GM18508 (cell line): ENCODE measurements around the gene MAFF.
"Not testable (repeated sequence)": the region's sequence is repeated elsewhere in the genome, so short reads cannot be mapped to it uniquely, and the experiment has no call there.

Experiments used
- ATAC-seq: cut with Tn5 transposase; IDR thresholded peaks from one replicate; pipeline ENCODE4 v1.9.1; 2021; ENCODE audit warnings: moderate number of reproducible peaks; ENCODE audit not compliant: insufficient read depth, unreplicated experiment

The MAFF gene

GRCh38 chr22:38177044-38177443 lies 24.8 kb upstream of the MAFF start:
- no peak for ATAC-seq

- not testable (repeated sequence) for ATAC-seq
Measured at GRCh38 chr22:38177571-38177925, 24.2 kb upstream of the MAFF start.

DNA sequence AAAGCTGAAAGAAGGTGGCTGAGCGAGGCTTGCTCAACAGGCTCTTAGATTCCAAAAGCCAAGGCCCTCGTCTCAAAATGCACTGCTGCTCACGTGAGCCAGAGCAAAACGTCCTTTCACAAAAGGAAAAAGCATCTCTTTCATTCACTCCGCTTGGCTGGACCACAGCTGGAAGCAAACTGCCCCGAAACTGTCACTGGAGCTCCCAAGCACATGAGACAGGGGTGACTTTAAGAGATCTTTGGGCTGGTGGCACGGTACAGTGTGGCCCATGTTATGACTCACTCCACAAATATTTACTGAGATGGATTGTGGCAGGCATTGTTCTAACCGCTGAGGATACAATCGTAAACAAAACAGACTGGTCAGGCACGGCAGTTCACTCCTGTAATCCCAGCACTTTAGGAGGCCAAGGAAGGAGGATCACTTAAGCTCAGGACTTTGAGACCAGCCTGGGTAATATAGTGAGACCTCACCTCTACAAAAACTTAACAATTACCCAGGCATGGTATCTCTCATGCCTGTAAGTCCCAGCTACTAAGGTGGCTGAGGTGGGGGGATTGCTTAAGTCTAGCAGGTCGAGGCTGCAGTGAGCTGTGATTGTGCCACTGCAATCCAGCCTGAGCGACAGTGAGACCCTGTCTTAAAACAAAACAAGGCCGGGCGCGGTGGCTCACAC lies 23.7 kb upstream of the MAFF start:
- no peak for ATAC-seq

- not testable (repeated sequence) for ATAC-seq
Measured at GRCh38 chr22:38178605-38178937, 23.2 kb upstream of the MAFF start.

GRCh38 chr22:38180841-38181452 lies 20.8 kb upstream of the MAFF start:
- ATAC-seq = no peak

GRCh38 chr22:38181453-38182200 lies 20.2 kb upstream of the MAFF start, which contains the start of gene PLA2G6:
TSS of gene PLA2G6 (minus strand) at chr22:38181830. CDS start at chr22:38169426, 12,404 bp downstream.
- ATAC-seq = peak; percentile 52

- no peak for ATAC-seq
Measured at GRCh38 chr22:38184788-38185187, 17.0 kb upstream of the MAFF start.

GRCh38 chr22:38186429-38186828 lies 15.4 kb upstream of the MAFF start:
- no peak for ATAC-seq

DNA sequence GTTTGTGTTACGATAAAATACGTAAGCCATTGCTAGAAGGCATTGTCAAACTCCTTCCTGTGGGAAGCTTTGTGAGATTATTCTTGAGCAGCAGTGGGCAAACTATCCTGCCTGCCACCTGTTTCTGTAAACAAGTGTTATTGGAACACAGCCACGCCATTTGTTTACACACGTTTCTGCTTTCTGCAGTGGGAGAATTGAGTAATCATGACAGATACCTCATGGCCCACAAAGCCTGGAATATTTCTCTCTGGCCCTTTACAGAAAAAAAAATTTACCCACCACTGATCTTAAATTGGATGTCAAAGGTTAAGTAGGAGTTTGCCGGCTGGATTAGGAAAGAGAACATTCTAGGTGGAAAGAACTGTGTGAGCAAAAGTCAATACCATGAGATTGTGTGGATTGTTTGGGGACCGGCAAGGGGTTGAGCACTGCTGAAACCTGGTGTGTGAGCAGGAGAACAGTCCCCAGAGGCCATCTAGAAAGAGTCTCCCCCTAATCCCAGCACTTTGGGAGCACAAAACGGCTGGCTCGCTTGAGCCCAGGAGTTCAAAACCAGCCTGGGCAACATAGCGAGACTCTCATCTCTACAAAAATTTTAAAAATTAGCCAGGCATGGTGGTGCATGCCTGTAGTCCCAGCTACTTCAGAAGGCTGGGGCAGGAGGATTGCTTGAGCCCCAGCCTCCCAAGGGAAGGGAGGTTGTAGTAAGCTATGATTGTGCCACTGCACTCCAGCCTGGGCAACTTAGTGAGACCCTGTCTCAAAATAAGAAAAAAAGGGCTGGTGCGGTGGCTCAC lies 14.2 kb upstream of the MAFF start:
- ATAC-seq = no peak

DNA sequence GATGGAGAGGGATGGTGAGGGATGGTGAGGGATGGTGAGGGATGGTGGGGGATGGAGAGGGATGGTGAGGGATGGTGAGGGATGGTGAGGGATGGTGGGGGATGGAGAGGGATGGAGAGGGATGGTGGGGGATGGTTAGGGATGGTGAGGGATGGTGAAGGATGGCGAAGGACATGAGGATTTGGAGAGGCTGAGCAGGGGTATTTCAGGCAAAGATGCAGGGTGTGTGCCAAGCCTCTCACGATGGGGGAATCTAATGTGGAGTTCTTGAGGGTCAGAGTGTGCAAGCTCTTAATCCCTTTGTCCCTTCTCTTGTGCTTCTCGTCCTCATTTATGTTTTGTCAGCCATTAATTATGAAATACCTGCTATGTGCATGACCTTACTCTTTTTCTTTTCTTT lies 12.7 kb upstream of the MAFF start:
- no peak for ATAC-seq

DNA sequence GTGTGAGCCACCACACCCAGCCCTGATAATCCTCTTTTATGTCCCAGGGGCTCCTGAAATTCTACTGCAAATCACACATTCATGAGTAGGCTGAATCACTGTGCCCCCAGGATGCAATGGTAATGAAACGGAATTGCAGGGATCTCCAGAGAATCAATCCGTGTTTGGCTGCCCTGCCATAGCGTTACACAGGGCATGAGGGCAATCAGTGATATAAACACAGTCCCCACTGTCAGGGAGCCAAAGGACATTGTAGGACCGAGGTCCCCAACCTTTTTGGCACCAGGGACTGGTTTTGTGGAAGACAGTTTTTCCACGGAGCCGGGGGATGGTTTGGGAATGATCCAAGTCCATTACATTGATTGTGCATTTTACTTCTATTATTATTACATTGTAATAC lies 11.2 kb upstream of the MAFF start:
- ATAC-seq = no peak

- no peak for ATAC-seq
Measured at GRCh38 chr22:38191055-38191454, 10.7 kb upstream of the MAFF start.

DNA sequence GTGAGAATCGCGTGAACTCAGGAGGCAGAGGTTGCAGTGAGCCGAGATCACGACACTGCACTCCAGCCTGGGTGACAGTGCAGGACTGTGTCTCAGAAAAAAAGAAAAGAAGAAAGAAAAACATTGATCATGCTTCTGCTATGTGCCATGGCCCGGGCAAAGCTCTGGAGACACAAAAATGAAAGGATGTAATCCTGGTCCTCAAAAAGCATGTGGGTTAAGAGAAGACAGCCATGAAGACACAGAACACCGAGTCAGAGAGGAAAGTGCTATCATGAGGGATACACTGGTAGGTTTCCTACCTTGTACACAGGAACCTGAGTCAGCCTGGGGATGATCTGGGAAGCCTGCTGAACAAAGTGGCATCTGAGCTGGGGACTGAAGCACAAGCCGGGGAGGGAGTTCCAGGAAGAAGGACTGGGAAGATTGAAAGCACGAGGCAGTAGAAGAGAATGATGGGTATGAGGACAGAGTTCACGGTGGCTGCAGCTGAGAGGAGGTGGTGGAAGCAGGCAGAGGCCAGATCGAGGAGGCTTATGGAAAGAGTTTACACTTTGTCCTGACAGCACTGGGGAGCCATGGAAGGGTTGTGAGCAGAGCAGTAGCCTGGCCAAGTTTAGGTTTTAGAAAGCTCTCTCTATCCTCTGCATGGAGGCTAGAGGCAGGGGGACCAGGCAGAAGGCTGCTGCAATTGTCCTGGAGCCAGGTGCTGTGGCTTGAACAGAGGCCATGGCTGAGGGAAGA lies 9.9 kb upstream of the MAFF start:
- no peak for ATAC-seq

DNA sequence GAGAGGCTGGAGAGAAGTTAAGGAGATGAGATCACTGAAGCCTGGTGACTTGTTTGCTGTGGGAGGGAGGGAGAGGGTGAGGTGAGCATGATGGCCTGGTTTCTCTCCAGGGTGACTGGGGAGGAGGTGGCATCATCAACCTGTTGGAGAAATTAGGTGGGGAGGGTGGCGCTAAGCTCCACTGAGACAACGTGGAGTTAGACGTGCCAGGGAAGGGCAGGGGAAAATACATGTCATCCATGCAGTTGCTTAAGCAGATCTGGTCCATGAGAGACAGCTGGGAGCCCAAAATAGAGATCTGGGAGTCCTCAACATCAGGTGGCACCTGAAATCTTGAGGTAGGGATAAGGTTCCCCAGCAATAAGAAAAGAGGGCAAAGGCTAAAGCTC lies 9.3 kb upstream of the MAFF start:
- no peak for ATAC-seq

GRCh38 chr22:38193580-38193979 lies 8.2 kb upstream of the MAFF start:
- no peak for ATAC-seq

- no peak for ATAC-seq
Measured at GRCh38 chr22:38196791-38197419, 4.9 kb upstream of the MAFF start.

DNA sequence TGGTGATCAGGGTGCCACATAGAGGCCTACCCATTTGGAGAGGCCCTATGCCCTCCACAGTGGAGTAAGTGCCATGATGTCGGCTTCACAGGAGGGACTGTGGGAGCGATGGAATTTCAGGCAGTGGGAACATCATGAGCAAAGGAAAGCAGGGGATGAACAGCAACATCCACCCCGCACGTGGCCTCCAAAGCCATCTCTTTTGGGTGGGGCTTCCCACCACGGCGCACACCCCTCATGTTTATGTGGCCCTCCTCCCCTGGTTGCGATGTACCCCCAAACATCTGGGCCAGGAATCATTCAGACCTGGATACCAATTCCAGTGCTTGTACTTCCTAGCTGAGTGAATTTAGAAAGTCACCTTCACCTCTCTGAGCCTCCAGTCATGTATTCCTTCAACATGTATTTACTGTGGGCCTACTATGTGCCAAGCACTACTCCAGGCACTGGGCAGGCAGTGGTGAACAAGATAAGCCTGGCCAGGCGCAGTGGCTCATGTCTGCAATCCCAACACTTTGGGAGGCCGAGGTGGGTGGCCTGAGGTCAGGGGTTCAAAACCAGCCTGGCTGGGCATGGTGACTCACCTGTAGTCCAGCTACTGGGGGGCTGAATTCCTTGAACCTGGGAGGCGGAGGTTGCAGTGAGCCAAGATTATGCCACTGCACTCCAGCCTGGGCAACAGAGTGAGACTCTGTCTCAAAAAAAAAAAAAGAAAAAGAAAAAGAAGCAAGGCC lies 1.8 kb upstream of the MAFF start:
- no peak for ATAC-seq

DNA sequence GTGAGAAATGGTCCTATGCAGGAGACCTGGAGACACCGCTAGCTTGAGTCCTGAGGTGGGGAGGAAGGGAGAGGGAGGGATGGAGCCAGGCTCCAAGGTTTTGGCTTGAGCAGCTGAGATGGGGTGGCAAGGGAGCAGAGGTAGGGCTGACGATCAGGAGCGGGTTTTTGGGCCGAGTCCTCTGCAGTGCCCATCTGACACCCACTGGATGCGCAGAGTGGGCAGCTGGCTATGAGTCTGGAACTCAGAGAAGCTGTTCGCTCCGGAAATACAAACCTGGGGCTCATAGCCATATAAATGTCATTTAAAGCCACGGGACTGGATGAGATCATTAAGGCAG lies 453 bp upstream of the MAFF start:
- ATAC-seq = no peak

GRCh38 chr22:38202437-38203089 lies 769 bp downstream of the MAFF start:
- ATAC-seq = no peak
